A673 (cell line): ENCODE measurements around the gene SERPINB8. TPM values are rescaled to one million over a fixed set of nuclear protein-coding genes. Genes with fewer than 3 reads are reported as not detected.

Source experiments
- BruUV-seq: library from RNA; stranded (reverse); fragments of 400-500 nt; replicated peaks from 2 replicates; lab custom pipeline; 2021; lab: Mats Ljungman, UMichigan
- CTCF ChIA-PET: fragments of 300-600 bp; sonication (Branson Sonifier 250); formaldehyde crosslinking; loops from one replicate; lab custom pipeline; 2022; ENCODE audit warnings: antibody characterized with exemption; lab: Charles Lee
- POLR2A ChIA-PET: fragments of 300-600 bp; sonication (Branson Sonifier 250); formaldehyde crosslinking; loops from one replicate; lab custom pipeline; 2022; ENCODE audit warnings: antibody characterized with exemption; ENCODE audit not compliant: low non-redundant PET; lab: Charles Lee
- DNase-seq: peaks from one replicate; pipeline ENCODE4 v3.0.0-alpha.2; 2015; ENCODE audit warnings: low spot score
- H3K27ac ChIP-seq: fragments of 200-600 bp; sonication (generic); 2 replicates; pipeline ENCODE4 v1.5.1; 2016; ENCODE audit warnings: mixed run types, low read depth, mild to moderate bottlenecking, mixed read lengths, antibody characterized with exemption, low read length; ENCODE audit not compliant: poor library complexity, severe bottlenecking
- H3K27me3 ChIP-seq: fragments of 200-600 bp; sonication (generic); replicated peaks from 2 replicates; pipeline ENCODE4 v1.6.1; 2017; ENCODE audit warnings: mixed run types, low read depth, mild to moderate bottlenecking, mixed read lengths, antibody characterized with exemption, low read length; ENCODE audit not compliant: insufficient read depth, poor library complexity
- H3K36me3 ChIP-seq: fragments of 200-600 bp; sonication (generic); 2 replicates; pipeline ENCODE4 v1.6.1; 2016; ENCODE audit warnings: mixed run types, mild to moderate bottlenecking, mixed read lengths, antibody characterized with exemption, low read length; ENCODE audit not compliant: insufficient read depth, poor library complexity, severe bottlenecking
- H3K4me1 ChIP-seq: fragments of 200-600 bp; sonication (generic); 2 replicates; pipeline ENCODE4 v1.6.1; 2017; ENCODE audit warnings: mixed run types, mild to moderate bottlenecking, mixed read lengths, antibody characterized with exemption, low read length; ENCODE audit not compliant: insufficient read depth, poor library complexity, severe bottlenecking
- H3K4me3 ChIP-seq: fragments of 200-600 bp; sonication (generic); 2 replicates; pipeline ENCODE4 v1.5.1; 2016; ENCODE audit warnings: low read depth, mixed run types, mild to moderate bottlenecking, mixed read lengths, low read length; ENCODE audit not compliant: poor library complexity, severe bottlenecking
- H3K9me3 ChIP-seq: fragments of 200-600 bp; sonication (generic); 2 replicates; pipeline ENCODE4 v1.6.1; 2016; ENCODE audit warnings: mixed run types, low read depth, mild to moderate bottlenecking, mixed read lengths, antibody characterized with exemption, low read length; ENCODE audit not compliant: poor library complexity, severe bottlenecking
- CTCF ChIP-seq: fragments of 300-800, 200-600 bp; sonication (generic); conservative IDR thresholded peaks from 2 replicates; pipeline ENCODE4 v1.5.1; 2017; ENCODE audit warnings: low read depth, mild to moderate bottlenecking, antibody characterized with exemption, low read length, moderate library complexity, mixed read lengths
- EZH2 ChIP-seq: fragments of 200-600 bp; sonication (generic); IDR thresholded peaks from 2 replicates; pipeline ENCODE4 v1.6.1; 2017; ENCODE audit warnings: borderline replicate concordance, low read depth, mild to moderate bottlenecking, mixed read lengths, antibody characterized with exemption, low read length; ENCODE audit not compliant: poor library complexity, severe bottlenecking
- intact Hi-C: fragments of 100-400 bp; cut with micrococcal nuclease; formaldehyde crosslinking; loops from one replicate; pipeline ENCODE4 v1.10.0; 2022; ENCODE audit not compliant: unreplicated experiment
- total RNA-seq: library from RNA; stranded (reverse); gene quantifications from 2 replicates; pipeline ENCODE4 v1.2.3, GENCODE V29; 2021

The SERPINB8 gene
- total RNA-seq, 1 experiment from 2014 or later, result 26.4 TPM

GRCh38 chr18:64026350-64026749 is 56.5 kb downstream of the SERPINB8 start:
- H3K4me3 ChIP-seq, result no peak overlapping the region
- ChIA-PET CTCF (no interaction called here), POLR2A (no interaction called here)
- H3K27me3 ChIP-seq, result no peaks in the 10 kb centered on the region
- no peak for DNase-seq
- H3K9me3 ChIP-seq, result no peaks in the 10 kb centered on the region
- BruUV-seq, result no TSS peak
- TF ChIP-seq EZH2 (no peak), CTCF (no peak)
- intact Hi-C loops, result no loop called here
- H3K36me3 ChIP-seq, result no peaks in the 10 kb centered on the region
- H3K27ac ChIP-seq, result no peak overlapping the region
- no peaks in the 10 kb centered on the region for H3K4me1 ChIP-seq

DNA sequence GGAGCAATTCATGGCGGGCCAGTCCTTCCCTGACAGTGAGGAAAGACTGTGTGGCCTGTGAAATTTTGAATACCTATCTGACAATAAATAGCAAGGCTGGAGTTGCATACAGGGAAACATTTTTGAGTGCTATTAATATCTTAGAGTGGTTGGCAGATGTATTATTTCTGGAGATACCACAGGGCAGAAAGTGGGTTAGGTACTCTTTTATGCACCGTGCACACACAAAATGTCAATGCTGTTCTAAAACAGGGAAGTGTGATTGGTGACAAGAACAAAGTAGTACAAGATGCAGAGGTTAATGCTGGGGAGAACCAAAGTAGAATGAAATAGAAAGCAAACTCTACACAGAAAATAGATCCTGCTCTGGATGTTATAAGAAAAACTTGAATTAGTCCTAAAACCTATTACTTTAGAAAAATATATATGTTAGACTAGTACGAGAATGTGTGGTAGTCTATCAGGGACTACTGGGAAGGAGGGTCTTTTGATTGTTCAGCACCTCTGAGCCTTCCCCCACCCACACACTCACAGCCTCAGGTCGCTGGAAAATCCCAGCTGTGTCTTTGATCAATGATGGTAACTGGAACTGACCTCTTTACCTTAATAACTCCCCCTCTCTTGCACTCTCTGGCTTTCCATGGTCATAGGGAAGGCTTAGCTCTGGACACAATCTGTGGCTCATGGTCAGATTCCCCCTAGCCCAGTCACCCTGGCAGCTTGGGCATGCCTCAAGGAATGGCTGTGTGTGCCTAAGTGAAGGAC is 58.2 kb downstream of the SERPINB8 start:
- Histone ChIP-seq H3K4me3 (no peak overlapping the region), H3K36me3 (no peaks in the 10 kb centered on the region), H3K9me3 (no peaks in the 10 kb centered on the region), H3K27ac (no peak overlapping the region), H3K27me3 (no peaks in the 10 kb centered on the region), H3K4me1 (no peaks in the 10 kb centered on the region)
- no peak for DNase-seq
- intact Hi-C loops, result no loop called here
- CTCF ChIA-PET, result no interaction called here
- TF ChIP-seq CTCF (no peak), EZH2 (no peak)
- POLR2A ChIA-PET, result no interaction called here
- BruUV-seq, result no TSS peak

DNA sequence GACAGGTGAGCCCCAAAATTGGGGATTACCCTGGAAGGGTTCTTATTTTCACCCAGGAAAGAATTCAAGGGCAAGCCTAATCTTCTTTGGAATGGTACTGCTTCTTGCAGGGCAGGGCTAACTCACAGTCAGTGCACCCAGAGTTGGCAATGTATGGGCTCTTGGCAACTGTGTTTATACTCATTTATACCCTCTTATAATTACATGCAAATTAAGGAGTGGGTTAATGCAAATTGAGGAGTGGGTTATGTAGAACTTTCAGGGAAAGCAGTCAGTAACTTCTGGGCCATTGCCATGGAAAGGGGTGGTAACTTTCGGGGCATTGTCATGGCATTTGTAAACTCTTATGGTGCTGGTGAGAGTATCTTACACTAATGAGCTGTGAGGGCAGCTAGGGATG is 59.2 kb downstream of the SERPINB8 start:
- TF ChIP-seq EZH2, result no peak
- no peak for TF ChIP-seq CTCF
- H3K9me3 ChIP-seq, result no peaks in the 10 kb centered on the region
- no peaks in the 10 kb centered on the region for H3K36me3 ChIP-seq
- H3K4me1 ChIP-seq, result no peaks in the 10 kb centered on the region
- no peaks in the 10 kb centered on the region for H3K27me3 ChIP-seq
- H3K27ac ChIP-seq, result no peak overlapping the region
- intact Hi-C loops, result no loop called here
- CTCF ChIA-PET, result no interaction called here
- POLR2A ChIA-PET, result no interaction called here
- BruUV-seq, result no TSS peak
- DNase-seq, result no peak
- H3K4me3 ChIP-seq, result no peak overlapping the region
